NAMALWA (cell line): ENCODE measurements around the gene OR6C65.
"Not testable (repeated sequence)": the region's sequence is repeated elsewhere in the genome, so short reads cannot be mapped to it uniquely, and the experiment has no call there.

ENCODE experiments used
- DNase-seq: peaks from one replicate; pipeline ENCODE4 v3.0.0-alpha.2; 2015; ENCODE audit warnings: low spot score

OR6C65 gene

DNA sequence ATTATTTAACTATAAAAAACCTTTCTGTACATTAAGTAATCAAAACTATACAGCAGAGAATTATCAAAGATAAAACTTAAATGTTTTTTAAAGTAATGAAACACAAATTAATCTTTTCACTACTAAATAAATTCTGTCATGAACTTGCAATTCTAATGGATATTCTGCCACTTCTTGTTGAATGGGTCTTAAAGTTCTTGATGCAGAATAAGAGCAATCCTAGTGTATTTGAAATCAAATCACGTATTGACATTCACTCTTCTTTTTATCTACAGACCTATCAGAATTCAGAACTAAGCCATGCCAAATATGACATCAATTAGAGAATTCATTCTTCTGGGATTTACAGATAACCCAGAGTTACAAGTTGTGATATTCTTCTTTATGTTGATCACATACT, at the start of gene OR6C65:
OR6C65 (plus strand) TSS at position 301 of the 400 bp plus-strand sequence; CDS start at position 301, 0 bp downstream.
- DNase-seq, result no peak

DNA sequence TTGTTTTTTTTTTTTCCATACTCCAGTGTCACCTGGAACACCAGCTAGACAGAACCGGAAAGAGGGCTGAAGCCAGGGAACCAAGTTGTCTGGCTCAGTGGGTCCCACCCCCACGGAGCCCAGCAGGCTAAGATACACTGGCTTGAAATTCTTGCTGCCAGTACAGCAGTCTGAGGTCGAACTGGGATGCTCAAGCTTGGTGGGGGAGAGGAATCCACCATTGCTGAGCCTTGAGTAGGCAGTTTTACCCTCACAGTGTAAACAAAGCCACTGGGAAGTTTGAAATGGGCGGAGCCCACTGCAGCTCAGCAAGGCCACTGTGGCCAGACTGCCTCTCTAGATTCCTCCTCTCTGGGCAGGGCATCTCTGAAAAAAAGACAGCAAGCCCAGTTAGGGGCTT, 45.0 kb upstream of the OR6C65 start:
- not testable (repeated sequence) for DNase-seq

DNA sequence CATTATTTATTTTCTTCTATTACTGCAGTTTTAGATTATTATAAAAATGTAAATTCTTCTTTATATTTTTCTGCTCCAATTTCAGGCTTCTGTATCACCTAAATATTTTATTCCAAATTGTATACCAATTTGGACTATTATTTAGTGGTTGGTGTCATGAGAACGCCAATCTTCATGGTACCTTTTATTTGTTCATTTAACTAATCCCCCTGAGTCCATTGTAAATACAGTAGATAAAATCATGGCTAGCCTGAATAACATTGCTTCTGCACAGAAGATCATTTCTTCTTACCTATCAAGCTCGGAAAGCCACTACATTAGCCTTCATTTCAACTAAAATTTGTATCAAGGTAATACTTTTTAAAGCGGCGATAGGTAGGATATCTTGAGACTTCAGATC, 37.7 kb upstream of the OR6C65 start, which contains the start of gene OR6C75:
OR6C75 (plus strand) TSS at position 301 of the 400 bp plus-strand sequence. CDS start 2,136 bp downstream, outside the sequence.
- DNase-seq, result no peak

DNA sequence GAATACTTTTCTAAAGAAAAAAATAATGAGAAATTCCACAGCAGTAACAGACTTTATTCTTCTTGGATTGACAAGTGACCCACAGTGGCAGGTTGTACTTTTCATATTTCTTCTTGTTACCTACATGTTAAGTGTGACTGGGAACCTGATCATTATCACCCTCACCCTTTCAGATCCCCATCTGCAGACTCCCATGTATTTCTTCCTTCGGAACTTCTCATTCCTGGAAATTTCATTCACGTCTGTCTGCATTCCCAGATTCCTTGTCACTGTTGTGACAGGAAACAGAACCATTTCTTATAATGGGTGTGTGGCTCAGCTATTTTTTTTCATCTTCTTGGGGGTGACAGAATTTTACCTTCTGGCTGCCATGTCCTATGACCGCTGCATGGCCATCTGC, 35.2 kb upstream of the OR6C65 start:
- DNase-seq, result no peak

DNA sequence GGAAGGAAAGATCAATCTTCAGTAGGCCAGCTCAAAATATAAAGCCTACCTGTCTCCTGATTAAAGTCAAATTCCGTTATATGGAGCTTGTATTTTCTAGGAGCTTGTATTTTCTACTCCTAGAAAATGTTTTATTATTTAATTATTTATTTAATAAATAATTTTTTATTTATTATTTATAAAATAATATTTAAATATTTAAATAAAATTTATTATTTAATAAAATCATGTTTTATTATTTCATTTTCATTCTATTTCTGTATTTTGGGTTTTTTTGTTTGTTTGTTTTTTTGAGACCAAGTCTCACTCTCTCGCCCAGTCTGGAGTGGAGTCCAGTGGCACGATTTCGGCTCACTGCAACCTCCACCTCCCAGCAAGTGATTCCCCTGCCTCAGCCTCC, 27.8 kb upstream of the OR6C65 start:
- no peak for DNase-seq

DNA sequence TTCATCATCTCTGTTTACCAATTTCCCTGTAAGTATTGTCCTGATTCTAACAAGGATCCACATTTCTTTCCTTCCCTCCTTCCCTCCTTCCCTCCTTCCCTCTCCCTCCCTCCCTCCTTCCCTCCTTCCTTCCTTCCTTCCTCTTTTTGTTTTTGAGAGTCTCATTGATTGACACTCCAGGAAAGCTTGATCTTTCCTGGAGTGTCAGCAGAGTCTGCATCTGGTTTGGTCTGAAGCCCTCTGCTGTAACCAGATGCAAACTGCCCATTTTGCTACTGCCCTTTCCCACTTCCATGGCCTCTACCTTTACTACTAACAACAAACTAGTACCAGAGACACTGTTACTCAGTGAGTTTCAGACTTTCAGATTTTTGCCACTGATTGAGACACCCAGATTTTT, 14.4 kb upstream of the OR6C65 start:
- DNase-seq, result no peak

DNA sequence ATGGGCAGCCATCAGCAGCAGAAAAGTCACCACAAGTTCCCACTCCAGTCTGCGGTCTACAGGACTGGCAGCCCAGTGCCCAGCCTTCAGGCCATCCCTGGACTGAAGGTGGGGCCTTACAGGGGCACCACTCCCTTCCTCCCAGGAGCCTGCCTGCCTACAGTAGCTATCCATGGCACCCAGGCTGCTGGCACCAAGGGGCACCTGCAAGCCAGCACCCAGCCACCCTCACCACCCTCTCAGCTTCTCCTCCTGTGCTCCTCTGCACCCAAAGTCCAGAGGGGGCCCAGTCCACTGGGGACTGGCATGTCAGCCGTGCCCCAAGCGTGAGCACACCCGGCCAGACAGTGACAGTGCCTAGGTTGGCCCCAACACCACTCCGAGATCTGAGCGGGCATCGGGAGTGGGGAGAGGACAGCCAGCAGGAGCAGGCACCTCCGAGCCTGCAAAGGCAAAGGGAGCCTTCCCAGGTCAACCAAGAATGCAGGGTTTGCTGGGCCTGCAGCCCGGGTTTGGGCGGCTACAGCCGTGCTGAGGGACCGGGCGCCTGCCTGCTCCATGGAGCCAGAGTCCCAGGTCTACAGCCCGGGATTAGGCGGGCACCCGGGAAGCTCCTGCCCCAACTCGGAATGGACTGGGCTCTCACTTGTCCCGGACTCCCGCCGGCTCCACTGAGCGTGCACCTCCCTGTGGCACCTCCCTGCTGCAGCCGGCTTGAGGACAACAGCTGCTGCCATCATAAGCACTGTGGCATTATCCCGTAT, 8.1 kb upstream of the OR6C65 start:
- DNase-seq, result no peak

DNA sequence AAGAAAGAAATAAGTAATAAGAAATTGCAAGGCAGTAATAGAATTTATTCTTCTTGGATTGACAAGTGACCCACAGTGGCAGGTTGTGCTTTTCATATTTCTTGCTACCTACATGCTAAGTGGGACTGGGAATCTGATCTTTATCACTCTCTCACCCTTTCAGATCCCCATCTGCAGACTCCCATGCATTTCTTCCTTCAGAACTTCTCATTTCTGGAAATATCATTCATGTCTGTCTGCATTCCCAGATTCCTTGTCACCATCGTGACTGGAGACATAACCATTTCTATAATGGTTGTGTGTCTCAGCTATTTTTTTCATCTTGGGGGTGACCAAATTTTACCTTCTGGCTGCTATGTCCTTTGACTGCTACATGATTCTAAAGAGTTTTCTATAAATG, 4.0 kb upstream of the OR6C65 start:
- DNase-seq, result no peak

DNA sequence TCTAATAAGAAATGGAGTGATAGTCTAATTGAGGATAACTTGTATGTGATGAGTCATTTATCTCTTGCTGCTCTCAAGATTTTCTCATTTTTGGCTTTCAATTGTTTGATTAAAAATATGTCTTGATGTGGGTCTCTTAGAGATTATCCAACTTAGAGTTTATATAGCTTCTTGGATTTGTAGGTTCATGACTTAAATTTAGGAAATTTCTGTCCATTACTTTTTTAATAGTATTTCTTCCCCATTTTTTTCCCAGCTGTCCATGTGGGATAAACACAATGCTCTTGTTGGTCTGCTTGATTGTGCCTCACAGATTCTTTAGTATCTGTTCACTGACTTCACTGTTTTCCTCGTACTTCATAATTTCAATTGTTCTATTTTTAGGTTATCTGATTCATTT, 7.5 kb downstream of the OR6C65 start:
- no peak for DNase-seq

DNA sequence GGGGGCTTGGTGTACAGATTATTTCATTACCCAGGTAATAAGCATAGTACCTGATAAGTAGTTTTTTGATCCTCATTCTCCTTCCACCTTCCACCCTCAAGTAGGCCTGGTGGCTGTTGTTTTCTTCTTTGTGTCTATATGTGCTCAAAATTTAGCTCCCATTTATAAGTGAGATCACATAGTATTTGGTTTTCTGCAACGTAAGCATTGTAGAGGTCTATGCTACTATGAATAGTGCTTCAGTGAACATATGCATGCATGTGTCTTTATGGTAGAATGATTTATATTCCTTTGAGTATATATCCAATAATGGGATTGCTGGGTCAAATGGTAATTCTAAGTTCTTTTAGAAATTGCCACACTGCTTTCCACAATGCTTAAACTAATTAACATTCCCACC, 8.8 kb downstream of the OR6C65 start:
- DNase-seq, result not testable (repeated sequence)

DNA sequence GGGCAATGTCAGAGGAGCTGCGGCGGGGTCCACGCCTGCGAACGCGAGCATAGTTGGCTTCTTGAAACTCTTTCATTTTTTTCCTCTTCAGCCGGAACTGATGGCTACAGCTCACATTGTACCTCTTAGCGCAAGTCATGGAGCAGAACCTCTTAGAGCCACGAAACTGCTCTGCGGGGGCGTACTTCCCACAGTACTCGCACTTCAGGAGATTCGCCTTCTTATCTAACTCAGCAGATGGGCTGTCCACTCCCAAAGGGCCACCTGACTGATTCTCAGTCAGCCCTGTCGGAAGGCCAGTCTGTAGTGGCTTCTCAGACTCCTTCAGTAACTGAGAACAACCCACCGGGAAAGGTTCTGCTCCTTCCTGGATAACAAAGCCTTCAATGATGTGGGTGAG, 11.8 kb downstream of the OR6C65 start:
- not testable (repeated sequence) for DNase-seq

DNA sequence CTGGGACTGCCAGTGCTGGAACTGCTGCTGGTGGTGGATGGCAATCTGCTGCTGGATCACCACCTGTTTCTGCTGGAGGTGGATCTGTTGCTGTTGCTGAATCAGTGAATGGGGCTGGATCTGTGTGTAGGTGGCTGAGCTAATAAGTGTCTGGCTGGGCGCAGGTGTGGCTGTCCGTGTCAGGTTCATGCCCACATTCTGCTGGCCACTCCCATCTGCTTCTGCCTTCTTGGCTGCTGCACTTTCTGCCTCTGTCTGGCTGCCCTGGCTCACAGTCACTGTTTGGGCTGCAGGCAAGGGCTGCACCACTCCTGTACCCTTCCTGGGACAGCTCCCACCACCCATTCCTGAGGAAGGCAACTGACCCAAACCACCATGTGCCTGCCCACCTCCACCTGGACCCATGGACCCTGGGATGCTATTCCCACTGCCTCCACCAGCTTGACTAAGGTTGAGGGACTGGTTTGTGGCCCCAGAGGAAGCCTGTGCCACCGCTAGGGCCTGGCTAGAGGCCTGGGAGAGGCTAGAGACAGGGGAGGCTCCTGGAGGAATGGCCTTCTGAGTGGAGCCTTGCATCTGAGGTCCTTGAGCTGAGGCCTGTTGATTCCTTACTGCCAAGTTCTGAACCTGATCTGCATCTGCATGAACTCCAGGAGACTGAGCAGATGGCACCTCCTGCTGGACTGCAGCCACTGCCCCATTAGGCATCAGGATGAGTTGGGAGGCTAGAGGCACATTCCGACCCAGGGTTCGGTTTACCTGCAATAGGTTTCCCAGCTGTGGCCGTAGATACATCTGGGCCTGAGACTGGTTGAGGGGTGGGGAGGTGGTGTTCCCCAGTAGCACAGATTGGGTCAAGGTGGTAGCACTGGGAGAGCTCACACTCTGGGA, 13.4 kb downstream of the OR6C65 start:
- not testable (repeated sequence) for DNase-seq

DNA sequence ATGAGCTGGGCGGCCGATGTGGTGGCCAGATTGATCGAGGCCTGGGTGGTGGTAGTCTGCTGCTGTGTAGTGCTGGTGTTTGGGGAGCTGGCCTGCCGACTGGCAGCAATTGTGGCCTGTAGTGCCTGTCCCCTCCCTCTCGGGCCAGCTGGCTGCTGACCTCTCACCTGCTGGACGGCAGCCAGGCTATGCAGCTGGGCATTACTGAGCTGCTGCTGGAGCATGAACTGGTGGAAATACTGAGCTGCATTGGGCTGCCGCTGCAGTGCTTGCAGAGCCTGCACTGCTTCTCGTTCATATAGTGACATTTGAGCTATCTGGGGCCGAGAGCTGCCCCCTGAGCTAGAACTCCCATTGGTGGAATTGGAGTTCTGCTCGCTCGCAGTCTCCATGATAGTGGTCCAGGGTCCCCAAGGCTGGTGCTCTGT, 14.1 kb downstream of the OR6C65 start:
- DNase-seq, result not testable (repeated sequence)

DNA sequence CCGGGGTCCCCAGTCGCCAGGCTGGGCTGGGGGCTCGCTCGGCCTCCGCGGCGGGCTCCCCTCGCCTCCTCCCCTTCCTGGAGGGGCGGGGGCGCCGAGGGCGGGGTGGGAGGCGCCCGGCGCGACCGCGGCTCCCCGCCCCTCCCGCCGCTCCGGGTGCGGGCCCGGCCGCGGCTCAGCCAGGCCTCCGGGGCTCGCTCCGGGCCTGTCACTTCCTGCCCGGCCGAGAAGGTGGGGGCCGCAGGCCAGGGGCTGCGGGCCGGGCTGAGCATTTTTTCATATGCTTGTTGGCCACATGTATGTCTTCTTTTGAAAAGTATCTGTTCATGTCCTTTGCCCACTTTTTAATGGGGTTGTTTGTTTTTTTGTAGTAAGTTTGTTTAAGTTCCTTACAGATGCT, 14.6 kb downstream of the OR6C65 start:
- not testable (repeated sequence) for DNase-seq

DNA sequence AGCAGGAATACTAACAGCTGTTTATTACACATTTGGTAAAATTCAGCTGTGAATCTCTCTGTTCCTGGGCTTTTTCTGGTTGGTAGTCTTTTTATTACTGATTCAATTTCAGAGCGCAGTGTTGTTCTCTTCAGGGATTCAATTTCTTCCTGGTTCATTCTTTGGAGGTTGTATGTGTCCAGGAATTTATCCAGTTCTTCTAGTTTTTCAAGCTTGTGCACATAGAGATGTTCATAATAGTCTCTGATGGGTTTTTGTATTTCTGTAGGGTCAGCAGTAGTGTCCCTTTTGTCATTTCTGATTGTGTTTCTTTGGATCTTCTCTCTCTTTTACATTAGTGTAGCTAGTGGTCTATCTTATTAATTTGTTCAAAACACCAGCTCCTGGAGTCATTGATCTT, 16.6 kb downstream of the OR6C65 start:
- no peak for DNase-seq

DNA sequence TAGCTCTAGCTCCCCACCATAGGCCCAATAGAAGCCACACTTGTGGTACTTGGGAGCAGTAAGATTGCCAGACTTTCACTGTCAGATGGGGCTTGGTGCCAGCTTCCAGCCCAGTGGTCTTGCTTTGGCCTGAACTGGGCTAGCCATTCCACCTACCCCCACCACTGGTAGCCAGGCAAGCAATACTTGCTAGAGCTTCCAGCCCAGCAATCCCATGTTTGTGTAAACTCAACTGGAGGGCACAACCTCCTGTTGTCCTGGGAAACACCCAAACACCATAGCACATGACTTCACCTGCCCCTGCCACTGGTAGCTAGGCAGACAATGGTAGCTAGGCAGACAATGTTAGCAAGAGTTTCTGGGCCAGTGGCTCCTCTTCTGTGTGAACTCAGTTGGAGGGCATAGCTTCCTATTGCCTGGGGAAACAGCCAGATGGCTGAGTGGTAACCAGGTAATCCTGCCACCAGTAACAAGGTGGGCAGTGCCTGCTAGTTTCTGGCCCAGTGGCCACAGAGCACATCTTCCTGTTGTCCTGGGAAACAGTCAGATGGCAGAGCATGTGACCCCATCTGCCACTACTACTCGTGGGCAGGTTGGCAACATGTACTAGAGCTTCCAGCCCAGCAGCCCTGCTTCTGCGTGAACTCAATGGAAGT, 20.1 kb downstream of the OR6C65 start:
- DNase-seq, result no peak

DNA sequence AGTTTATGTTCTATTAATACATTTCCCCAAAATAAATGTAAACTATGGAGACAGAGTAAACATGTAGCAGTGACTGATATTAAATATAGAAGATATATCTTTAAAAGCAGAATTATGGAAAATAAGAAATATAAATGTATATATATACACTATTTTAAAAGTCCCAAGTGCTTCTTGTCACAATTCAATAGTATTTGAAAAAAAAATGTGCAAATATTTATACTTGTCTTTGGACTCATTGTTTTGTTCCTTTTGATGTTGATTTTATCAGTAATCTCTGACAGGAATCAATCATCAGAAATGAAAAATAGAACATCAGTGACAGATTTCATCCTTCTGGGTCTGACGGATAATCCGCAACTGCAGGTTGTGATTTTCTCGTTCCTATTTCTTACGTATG, 25.6 kb downstream of the OR6C65 start, which contains the start of gene OR6C76:
OR6C76 (plus strand) TSS at position 301 of the 400 bp plus-strand sequence; CDS start at position 301, 0 bp downstream.
- no peak for DNase-seq

DNA sequence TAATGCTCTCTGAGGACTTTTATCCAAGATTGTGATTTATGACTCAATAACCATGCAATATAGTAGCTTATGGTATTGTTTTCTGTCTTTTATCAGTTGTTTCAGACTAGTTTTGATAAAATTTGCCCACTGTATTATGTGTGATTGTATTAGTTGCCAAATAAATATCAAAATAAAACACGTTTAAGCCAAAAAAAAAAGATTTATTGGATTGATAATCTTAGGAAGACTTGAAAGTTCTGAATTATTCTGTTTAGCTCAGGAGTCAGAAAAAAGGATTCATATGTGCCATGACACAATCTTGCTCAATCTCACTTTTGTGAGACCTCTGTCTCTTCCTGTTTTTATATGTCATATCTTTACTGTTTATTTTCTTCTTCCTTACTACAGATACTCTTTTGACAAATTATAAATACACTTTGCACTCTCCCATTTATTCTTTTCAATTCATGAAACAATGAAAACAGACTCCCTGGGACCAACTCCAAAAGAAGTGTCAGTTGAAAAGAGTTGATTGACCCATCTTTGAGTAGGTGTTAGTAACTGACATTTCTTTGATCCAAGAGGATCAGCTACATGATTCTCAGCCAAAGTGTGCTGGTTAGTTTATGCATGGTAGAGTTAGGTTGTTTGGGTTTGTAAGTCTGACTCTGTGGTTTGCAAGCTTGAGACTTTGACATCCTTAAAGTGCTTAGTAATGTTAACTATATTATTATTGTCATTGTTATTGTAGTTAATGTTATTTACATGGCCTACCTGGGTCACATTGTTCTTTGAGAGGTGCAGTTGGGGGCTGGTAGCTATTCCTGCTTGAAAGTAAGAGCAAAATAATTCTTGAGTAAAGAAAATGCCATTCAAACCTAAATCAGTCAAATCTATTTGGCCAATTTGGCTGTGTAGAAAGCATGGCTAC, 28.3 kb downstream of the OR6C65 start:
- DNase-seq, result no peak

DNA sequence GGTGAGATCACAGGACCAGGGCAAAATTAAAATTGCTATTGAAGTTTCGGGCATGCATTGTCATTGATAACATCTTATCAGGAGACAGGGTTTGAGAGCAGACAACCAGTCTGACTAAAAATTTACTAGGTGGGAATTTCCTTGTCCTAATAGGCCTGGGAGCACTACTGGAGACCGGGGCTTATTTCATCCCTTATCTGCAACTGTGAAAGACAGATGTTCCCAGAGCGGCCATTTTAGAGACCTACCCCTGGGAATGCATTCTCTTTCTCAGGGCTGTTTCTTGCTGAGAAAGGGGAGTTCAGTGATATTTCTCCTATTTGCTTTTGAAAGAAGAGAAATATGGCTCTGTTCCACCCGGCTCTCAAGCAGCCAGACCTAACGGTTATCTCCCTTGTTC, 40.9 kb downstream of the OR6C65 start:
- not testable (repeated sequence) for DNase-seq

DNA sequence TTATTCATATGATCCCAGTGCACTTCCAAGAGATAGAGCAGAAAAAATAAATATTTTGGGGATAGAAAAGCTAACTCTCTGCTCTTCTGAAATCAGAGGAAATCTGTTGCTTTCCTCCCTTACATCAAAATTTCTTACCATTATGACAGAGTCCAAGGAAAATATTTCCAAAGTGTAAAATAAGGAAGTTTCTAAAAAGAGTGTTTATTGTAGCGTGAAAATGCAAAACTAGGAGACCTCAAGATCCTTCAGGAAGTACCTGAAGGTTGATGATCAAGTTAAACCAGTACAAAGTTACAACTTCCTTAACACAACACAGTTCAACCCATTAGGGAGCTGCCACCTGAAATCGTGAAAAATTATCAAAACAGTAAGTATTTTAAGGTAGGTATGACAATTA, 43.4 kb downstream of the OR6C65 start, which contains the start of gene OR6C2:
OR6C2 (plus strand) TSS at position 301 of the 400 bp plus-strand sequence. CDS start 8,138 bp downstream, outside the sequence.
- DNase-seq, result no peak

DNA sequence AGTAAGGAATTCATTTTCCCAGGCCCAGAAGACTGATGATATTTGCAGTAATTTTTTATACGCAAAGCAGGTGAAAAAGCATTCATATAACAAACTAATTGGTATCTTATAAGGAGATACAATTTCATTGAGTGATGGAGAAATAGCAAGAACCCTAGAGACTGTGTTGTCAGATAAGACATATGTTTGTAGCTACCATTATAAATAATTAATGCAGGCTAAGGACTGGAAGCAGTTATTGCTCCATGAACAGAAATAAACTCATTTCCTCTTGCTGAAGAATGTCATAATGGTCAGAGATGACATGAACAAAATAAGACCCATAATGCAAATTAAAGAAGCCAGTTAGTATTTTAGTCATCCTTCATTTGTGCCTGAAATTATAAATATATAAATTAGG, 45.0 kb downstream of the OR6C65 start:
- no peak for DNase-seq
